HG02678 (cell line): Measurements from ENCODE around the gene RAC2.
"Not testable (repeated sequence)": the region's sequence is repeated elsewhere in the genome, so short reads cannot be mapped to it uniquely, and the experiment has no call there.

Experiments used
- ATAC-seq: cut with Tn5 transposase; IDR thresholded peaks from one replicate; pipeline ENCODE4 v1.9.1; 2021; ENCODE audit warnings: mild to moderate bottlenecking, moderate library complexity; ENCODE audit not compliant: unreplicated experiment

RAC2 gene

DNA sequence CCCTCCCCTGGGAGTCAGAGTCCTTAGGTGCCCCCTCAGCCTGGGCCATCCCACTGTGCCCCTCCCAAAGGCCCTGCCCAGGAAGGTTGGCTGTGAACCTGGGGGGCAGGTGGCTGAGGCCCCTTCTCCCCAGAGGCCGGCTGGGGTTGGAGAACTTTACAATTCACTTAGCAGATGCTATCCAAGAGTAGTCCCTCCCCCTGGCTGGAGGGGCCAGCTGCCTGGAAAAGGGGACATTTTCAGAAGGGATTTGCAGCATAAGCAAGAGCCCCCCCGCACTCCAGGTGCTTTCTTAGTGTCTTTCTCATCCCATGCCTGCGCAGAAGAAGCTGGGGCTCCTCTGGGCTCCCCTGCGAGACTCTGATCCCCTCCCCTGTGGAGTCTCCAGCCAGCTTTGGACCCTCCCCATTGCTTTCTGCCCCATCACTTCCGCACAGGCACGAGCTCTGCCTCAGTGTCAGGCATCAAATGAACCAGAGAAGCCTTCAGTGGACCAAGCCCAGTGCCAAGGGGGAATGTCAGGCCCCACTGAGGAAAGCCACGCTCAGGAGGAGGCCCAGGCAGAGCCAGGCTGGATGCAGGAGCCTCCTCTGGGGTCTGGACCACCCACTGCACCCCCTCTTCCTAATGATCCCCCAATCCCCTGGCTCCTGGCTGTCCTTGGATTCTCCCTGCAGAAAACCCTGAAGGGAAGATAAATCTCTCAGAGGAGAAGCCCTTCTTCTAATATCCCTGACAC, 35.5 kb downstream of the RAC2 start:
- no peak for ATAC-seq

DNA sequence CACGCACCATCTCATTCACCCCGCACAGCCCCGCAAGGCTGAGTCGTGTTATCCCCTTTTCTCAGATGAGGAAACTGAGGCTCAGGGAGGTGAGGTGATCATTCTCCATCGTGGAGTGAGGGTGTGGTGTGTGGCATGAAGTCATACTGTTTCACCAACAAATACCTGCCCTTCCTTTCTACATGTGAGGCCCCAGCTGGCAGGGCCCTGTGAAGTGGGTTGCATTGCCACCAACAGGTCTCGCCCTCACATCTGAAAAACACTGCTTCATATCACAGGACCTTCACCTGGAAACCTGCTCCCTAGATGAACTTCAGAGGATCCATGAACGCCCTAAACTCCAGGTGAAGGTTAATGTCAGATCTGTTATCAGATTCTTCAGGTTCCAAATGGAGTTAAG, 36.1 kb downstream of the RAC2 start:
- no peak for ATAC-seq

DNA sequence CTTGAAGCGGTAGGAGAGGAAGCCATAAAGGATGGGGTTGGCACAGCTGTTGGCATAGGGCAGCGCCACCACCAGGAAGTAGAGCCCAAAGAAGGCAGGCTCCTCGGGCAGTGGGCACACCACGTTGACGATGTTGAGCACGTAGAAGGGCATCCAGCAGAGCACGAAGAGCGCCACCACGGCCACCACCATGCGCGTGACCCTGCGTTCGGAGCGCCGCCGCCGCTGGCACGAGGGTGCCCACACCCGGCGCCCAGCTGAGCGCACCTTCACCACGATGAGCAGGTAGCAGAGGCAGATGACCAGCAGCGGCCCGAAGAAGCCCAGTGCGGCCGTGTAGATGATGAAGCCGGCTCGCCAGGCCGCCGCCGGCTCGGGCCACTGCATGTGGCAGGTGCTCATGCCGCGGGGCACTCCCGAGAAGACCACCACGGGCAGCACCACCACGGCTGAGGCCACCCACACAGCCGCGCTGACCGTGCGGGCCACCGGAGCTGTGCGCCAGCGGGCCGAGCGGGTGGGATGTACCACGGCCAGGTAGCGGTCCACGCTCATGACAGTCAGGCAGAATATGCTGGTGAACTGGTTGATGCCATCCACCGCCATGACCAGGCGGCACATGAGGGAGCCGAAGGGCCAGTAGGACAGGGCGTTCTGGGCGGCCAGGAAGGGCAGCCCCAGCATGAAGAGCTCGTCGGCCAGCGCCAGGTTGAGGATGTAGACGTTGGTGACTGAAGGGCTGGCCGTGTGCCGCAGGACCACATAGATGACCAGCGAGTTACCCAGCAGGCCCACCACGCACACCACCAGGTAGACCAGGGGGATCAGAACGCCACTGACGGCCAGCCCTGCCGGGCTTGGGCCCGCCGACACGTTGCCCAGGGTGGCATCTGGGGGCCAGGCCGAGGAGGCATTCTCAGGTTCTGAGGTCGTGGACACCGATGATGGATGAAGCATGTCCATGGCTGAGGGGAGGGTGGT, 36.9 kb downstream of the RAC2 start:
- ATAC-seq = no peak

DNA sequence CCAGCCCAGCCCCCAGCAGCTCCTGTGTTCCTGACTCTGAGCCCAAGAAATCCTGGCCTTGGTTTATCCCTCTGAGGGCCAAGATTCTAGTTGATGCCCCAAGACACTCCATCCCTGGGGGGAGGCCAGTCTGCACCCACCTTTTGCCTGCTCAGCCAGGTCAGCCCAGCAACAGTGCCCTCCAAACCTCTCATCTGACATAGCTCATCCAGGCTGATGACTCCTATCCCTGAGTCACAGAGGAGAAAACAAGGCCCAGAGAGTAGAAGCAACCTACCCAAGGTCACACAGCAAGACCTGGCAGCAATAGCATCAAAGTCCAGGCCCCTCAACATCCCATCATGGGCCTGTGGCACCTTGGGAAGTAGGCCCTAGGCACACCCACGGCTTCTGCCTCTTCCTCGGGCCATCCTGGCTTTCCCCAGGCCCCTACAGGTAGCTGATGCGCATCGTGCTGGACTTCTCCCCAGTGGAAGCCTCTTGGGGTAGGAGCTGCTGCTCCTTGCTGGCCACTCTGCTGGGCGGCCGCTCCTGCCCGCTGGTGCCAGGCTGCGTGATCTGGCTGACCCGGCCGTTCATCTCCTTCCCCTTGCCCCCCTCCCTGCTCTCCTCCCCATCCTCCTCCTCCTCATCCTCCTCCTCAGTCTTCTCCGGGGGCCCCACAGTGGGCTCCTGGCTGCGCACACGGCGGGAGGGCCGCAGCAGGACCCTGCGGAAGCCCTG, 37.8 kb downstream of the RAC2 start:
- ATAC-seq = no peak

DNA sequence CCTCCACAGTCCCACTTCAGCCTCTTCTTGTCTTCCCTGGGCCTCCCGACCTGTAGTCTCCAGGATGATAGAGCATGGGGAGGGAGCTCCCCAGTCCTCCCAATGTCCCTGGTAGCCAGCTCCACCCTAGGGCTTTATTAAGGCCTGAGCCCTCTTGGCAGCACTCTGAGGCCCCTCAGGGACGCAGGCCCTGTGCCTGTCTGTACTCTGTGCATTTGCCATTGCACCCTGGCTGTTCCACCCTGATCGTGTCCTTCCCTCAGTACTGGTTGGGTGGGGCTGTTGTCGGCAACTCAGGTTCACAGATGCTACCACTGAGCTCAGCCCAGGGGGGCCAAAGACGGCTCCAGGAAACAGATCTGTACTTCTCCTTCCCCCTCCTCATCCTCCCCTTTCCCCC, 39.0 kb downstream of the RAC2 start:
- ATAC-seq = no peak

DNA sequence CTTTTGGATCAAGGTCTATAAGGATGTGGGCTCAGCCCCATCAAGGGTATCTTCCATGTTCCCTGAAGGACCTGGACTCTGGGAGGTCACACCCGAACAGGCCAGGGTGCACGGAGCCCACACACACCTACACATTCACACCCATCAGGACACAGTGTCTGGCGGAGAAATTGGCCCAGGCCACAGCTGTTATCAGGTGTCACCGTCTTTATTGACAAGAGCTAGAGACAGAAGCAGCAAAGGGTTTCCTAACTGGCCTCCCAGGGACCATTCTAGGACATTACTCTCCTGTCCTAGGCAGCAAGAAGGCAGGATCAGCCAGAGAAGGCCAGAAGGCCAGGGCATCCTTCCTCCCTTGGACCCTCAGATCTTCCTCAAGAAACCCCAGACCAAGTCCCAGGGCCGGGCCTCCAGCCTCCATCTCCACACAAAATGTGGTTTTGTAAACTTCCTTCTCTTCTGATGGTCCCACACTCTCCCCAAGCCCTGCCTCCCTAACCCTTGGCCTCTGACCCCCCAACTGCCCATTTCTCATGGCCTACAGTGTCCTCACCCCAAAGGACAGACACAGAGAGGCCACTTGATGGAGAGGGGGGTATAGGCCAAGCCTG, 39.9 kb downstream of the RAC2 start:
- no peak for ATAC-seq

DNA sequence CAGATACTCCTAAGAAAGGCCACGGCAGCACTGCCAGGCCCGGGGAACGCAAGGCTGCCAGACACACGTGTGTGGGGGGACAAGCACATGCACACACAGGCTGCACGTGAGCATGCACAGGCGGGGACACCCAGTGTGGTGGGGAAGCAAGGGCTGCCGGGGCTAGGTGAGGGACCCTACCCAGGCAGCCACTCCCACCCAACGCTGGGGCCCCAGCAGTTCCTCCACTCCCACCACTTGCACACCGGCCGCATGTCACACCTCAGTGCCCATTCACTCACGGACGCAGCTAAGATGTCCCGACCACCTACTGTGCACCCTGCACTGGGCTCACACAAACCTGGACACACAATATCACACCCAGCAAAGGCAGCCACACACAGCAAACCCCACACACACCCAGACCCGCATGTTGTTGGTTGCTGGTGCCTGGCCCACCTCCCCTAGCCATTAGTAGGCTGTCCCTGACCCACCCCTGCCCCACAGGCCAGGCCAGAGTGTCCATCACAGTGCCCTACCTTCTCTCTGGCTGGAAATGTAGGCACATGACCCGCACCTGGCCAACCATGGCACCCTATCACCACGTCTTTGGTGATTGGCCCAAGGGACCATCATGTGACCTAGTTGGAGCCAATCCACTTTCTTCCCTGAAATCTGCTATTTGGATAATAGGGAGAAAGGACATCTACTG, 40.6 kb downstream of the RAC2 start:
- no peak for ATAC-seq

DNA sequence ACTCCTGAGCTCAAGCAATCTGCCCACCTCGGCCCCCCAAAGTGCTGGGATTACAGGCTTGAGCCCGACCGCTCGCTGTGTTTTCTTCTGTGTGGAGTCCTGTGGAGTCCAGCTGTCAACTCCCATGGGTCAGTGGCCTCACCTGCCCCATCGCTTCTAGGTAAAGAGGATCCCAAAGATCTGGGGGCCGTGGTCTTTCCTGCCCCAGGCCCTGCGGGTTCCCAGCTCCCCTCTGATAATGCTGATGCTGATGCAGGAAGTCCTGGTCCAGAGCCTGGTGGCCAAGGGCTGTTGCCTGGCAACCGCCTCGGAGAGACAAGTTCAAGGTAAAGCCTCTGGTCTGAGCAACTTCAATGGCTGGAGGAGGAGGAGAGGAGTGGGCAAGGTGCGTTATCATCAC, 41.4 kb downstream of the RAC2 start:
- ATAC-seq = no peak

DNA sequence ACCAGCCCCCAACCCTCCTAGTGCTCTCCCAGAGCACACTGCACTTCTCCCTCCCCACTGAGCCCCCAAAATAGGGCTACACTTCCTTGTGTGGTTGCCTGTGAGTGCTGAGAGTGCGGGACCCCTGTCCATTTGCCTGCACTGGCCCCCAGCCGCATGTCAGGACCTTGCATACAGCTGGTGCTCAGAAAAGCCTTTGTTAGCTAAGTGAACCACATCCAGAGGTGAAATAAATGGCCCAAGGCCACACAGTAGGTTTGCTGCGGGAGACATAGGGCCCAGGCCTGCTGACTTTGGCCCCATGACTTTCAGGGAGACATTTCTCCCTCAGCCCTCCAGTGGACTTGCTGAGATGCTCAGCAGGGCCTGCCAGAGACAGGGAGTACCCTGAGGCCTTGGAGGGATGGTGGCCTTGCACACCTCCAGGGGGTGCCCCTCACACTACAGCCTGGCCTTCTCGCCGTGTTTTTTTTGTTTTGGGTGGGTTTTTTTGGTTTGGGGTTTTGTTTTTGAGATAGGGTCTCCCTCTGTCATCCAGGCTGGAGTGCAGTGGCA, 42.0 kb downstream of the RAC2 start:
- no peak for ATAC-seq

DNA sequence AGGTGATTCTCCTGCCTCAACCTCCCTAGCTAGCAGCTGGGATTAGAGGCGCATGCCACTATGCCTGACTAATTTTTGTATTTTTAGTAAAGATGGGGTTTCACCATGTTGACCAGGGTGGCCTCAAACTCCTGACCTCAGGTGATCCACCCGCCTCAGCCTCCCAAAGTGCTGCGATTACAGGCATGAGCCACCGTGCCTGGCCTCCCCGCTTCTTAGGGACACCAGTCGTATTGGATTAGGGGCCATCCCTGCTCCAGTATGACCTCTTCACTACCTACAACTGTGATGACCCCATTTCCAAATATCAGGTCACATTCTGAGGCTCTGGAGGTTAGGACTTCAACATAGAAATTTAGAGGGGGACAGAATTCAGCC, 42.6 kb downstream of the RAC2 start:
- ATAC-seq = not testable (repeated sequence)

DNA sequence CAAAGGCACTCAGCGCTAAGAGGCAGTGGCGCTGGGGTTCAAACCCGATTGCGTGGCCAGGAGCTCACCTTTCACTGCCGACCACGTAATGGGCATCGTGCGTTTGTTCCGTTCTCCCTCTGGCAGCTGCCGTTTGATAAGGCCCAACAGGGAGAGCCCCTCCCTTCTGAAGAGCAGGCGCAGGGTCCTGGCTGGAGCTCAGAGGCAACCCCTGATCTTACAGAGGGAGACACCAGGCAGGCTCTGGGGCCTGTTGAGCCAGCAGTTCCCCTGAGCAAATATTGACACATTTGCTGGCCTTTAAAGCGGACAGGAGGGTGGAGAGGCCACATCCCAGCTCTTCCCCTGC, 44.3 kb downstream of the RAC2 start:
- ATAC-seq = no peak

DNA sequence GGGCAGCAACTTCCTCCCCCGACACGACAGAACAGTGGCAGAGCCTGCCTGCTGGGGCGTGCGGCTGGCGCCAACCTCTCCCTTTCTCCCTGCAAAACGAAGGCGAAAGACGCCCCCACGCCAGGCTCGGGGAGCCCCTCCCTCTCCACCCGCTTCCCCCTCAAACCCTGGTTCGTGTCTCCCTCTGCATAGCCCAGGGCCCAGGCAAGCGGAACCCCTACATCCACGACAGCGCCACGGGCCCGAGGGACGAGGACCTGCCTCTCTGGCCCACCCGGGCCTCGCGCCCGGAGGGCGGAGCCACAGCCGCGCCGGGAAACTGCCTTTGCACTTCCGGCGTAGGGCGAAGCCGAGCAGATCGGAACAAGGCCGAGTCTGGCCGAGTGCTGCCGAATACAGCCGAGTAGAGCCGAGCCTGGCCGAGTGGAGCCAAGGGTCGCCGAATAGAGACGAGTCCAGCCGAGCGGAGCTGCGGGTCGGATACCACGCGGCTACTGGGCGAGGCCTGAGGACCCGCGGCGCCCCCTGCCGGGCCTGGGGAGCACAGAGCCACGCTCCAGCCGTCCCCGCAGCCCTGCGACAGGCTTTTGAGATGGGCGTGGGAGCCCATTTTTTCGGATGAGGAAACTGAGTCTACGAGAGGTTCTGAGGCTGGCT, 44.8 kb downstream of the RAC2 start:
- ATAC-seq = peak; percentile 92

DNA sequence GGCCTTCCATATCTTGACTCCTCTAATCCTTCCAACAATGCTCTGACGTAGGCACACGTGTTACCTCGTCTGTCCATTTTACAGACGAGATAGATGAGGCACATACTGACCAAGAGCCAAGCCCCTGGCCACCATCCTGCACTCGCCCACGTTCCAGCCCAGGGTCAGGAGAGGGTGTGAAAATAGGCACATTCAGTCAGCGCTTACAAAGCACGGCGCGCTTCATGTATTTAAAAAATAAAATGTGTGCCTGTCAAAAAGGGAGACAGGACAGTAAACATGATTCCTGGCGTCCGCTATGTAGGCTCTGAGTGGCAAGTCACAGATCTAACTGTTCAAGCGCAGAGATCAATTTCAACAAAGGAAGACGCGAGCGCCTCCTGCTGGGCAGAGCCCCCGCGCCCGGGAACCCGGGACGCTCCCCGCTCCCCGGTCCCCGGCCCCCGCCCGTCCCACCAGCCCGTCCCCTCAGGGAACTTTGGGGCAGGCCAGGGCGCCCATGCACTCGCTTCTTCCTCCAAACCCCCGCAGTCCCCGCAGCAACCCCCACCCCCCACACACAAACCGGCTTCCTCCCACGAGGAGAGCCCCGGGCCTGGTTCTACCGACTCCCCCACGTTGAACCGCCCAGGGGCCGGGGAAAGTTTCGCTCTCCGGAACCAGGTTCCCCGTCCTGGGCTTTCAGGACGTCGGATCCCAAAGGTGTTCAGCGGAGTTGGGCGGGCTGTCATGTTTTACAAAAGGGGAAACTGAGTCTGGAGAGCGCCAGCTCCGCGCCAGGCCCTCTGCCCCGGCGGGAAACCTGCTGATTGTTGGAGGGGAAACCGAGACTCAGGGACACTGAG, 45.6 kb downstream of the RAC2 start:
- ATAC-seq = no peak

DNA sequence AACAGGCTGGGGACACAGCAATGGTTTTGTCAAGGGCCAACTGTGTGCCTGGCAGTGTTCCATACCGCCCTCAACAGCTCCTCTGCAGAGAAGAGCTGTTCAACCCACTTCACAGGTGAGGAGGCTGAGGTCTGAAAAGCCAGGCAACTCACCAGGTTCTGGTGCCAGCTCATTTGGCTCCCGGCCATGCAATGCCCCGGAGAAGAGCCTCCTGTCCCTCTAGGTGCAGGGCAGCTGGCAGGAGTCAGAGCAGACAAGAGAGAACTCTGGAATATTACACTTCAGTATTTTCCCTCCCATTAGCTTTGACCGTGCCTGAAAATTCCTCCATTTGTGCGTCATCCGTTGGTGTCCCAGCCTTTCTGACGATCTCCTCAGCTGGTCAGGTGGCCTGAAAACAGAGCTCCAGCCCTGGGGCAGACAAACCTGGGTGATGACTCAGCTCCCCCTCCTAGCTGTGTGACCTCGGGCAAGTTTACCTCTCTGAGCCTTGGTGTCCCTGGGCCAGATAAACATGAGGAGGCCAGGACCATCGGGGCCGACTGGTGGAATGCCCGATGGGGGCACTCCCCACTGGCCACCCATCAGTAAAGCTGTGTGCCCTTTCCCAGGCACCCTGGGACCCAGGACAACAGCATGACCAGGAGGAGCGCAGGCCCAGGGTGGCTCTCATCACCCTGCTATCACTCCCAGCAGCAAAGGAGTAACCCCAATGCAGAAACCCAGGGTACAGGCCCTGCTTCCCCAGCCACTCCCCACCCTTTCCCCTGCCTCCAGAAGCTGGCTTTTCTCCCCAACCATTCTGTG, 46.4 kb downstream of the RAC2 start:
- ATAC-seq = no peak

DNA sequence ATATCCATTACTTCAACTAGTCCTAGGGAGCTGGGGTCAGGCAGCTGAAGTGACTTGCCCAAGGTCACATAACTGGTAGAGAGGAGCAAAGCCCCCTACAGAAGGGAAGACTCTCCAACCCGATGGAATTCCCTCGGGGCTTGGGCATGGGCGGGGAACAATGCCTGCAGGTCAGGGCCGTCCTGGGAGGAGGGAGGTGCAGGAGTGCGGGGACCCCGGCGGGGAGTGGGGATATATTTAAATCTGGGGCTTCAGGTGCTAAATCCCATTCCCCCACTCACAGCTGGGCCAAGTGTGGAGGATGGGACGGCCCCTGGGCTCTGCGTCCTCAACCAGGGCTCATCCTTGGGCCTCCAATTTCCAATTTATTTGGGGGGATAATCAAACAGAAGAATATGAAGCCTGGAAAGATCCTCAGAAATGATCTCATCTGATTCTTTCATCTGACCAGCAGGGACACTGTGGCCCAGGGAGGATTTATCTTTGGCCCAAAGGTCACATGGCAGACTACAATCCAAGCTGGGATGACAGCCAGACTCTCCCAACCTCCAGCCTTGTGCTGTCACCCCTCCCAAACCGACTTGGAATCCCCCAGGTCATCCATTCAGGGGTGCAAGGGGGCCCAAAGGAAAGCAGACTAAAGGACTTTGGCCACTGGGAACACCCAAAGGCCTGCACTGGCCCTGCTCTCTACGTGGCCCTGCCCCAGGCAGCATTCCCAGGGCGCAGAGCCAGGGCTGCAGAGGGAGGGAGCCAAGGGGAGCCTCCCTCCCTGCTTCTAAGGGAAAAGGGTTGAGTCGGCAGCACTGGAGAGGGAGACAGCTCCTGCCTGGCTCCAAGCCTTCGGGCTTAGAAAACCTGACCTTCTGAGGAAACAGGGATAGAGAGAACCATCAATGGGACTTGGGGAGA, 47.3 kb downstream of the RAC2 start:
- ATAC-seq = no peak

DNA sequence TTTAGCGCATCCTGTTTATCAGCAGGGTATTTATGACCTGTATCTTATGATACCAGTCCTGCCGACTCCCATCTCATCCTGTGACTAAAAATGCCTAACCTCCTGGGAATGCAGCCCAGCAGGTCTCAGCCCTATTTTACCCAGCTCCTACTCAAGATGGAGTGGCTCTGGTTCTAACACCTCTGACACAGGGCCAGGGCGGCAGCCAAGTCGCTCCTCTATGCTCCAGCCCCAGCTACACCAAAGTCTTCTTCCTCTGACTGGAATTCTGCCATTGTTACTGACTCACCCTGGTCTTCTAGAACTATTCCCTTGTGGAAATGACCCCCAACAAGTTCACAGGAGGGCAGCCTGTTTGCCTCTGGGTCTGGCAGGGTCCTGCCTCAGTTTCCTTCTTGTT, 48.1 kb downstream of the RAC2 start:
- ATAC-seq = no peak

DNA sequence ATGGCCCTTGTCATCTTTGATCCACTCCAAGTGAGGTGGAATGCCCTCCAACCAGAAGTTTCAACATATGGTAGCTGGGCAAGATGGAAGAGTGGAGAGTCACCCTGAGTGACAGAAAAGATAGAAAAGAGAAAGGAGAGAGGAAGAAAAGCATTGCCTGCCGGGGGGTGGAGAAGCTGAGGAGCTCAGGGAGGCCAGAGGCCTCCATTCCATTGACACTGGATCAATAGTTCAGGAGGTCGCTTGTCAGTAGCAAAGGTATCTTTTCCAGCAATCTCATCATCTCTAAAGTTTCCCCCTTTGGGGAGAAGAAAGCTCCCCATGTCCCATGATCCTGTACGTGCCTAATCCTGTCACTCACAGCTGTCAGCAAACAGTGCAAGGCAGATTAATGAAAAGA, 49.3 kb downstream of the RAC2 start:
- no peak for ATAC-seq
